Measurements from ENCODE around the gene BCL11B. TPM values are rescaled to one million over a fixed set of nuclear protein-coding genes. Genes with fewer than 3 reads are reported as not detected.

BCL11B gene
- total and polyA plus RNA-seq, 4 donors = 0.13 to 1.3 (median 0.58) TPM; not detected in 1

DNA sequence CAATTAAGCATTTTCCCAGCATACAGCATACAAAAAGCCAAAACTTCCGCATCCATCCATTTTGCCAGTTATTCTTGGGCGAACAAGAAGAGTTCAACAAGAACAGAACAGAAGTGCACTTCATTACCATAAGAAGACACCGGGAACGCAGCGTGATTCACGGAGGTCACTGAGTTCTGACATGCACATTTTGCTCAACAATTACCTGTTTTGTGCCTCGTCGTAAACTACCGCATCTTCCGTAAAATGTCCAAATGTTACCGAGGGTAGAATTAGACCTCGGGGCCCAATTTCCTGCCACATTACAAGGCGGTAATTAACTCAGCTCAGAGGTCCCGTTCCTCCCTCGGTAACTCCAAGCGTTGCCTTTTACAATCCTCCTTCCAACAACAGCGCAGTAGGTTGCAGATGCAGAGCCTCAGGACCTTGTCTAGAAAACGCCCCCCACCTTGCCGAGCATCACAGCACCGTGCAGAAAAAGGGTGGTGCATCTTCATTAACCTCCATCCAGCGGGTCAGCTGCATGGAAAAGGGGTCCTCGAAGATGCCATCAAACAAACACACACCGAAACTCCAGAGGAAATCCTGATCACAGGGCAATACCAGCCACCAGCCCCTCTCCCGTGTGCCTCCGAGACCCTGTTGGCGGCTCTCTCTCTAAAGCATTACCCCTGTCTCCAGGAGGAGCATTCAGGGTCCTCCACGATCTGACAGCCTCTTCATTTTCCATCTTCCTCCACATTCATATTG is 125.2 kb downstream of the BCL11B start:
- Histone ChIP-seq H3K9me3 (ENCODE audit: control insufficient read depth, low read length) (no peaks in the 10 kb centered on the region), H3K27ac (ENCODE audit: low read depth in 1 of 2, low read length in 2 of 2) (no peak overlapping the region), H3K4me1 (ENCODE audit: control insufficient read depth in 1 of 2, insufficient read depth in 2 of 2, low read length in 2 of 2) (no peaks in the 10 kb centered on the region), H3K36me3 (ENCODE audit: control insufficient read depth in 1 of 2, insufficient read depth in 2 of 2, low read length in 1 of 2) (no peaks in the 10 kb centered on the region), H3K4me3 (ENCODE audit: low read length in 2 of 2) (no peak overlapping the region), H3K27me3 (ENCODE audit: control insufficient read depth in 1 of 2, insufficient read depth in 2 of 2, low read length in 1 of 2) (no peaks in the 10 kb centered on the region)
- ATAC-seq (ENCODE audit: low FRiP score) (no peak), DNase-seq (no peak)
- 82 to 87% methylated on average over 27 of the region's 27 CpGs for WGBS, 2 donors
- intact Hi-C loops (cut with DNase I) = no loop called here

GRCh38 chr14:99145307-99145706 is 126.7 kb downstream of the BCL11B start:
- H3K27me3 ChIP-seq (ENCODE audit: control insufficient read depth in 1 of 2, insufficient read depth in 2 of 2, low read length in 1 of 2) = no peaks in the 10 kb centered on the region
- H3K27ac ChIP-seq (ENCODE audit: low read depth in 1 of 2, low read length in 2 of 2) = no peak overlapping the region
- 89 to 94% methylated on average over 4 of the region's 4 CpGs for WGBS, 2 donors
- no peak overlapping the region for H3K4me3 ChIP-seq (ENCODE audit: low read length in 2 of 2)
- ATAC-seq (ENCODE audit: low FRiP score) (no peak), DNase-seq (no peak)
- H3K9me3 ChIP-seq (ENCODE audit: control insufficient read depth, low read length) = no peaks in the 10 kb centered on the region
- intact Hi-C loops (cut with DNase I) = no loop called here
- H3K36me3 ChIP-seq (ENCODE audit: control insufficient read depth in 1 of 2, insufficient read depth in 2 of 2, low read length in 1 of 2) = no peaks in the 10 kb centered on the region
- no peaks in the 10 kb centered on the region for H3K4me1 ChIP-seq (ENCODE audit: control insufficient read depth in 1 of 2, insufficient read depth in 2 of 2, low read length in 2 of 2)

GRCh38 chr14:99143793-99144192 is 128.2 kb downstream of the BCL11B start:
- H3K4me3 ChIP-seq (ENCODE audit: low read length in 2 of 2) = no peak overlapping the region
- no peaks in the 10 kb centered on the region for H3K4me1 ChIP-seq (ENCODE audit: control insufficient read depth in 1 of 2, insufficient read depth in 2 of 2, low read length in 2 of 2)
- DNase-seq = peak in 1 of 2 donors; percentile 20

DNA sequence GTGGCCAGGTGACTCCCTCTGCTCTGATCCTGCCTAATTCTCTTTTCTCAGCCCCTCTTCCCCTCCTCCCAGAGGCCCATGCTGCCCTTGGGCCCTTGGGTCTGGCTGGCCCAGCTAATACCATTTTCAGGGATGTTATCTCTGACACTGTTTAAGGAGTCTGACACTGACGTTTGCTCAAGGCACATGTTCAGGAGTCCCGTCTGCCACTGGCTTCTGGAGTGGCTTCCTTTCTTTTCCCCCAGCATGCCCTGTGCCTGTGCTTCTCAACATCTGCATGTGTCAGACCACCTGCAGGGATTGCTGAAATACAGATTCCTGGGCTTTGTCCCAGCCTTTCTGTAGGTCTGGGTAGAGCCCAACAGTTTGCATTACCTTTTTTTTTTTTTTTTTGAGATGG is 128.9 kb downstream of the BCL11B start:
- no peaks in the 10 kb centered on the region for H3K36me3 ChIP-seq (ENCODE audit: control insufficient read depth in 1 of 2, insufficient read depth in 2 of 2, low read length in 1 of 2)
- DNase-seq = peak in 1 of 2 donors; percentile 19
- WGBS, 2 donors = 58 to 64% methylated on average over 2 of the region's 2 CpGs
- no peak for ATAC-seq (ENCODE audit: low FRiP score)
- no peak overlapping the region for H3K4me3 ChIP-seq (ENCODE audit: low read length in 2 of 2)
- H3K27me3 ChIP-seq (ENCODE audit: control insufficient read depth in 1 of 2, insufficient read depth in 2 of 2, low read length in 1 of 2) = no peaks in the 10 kb centered on the region
- intact Hi-C loops (cut with DNase I) = no loop called here
- H3K27ac ChIP-seq (ENCODE audit: low read depth in 1 of 2, low read length in 2 of 2) = no peak overlapping the region
- H3K4me1 ChIP-seq (ENCODE audit: control insufficient read depth in 1 of 2, insufficient read depth in 2 of 2, low read length in 2 of 2) = no peaks in the 10 kb centered on the region
- H3K9me3 ChIP-seq (ENCODE audit: control insufficient read depth, low read length) = no peaks in the 10 kb centered on the region

More at GRCh38 chr14:99143793-99144192, 128.2 kb downstream of the BCL11B start:
- H3K9me3 ChIP-seq (ENCODE audit: control insufficient read depth, low read length) = no peaks in the 10 kb centered on the region
- H3K27ac ChIP-seq (ENCODE audit: low read depth in 1 of 2, low read length in 2 of 2) = no peak overlapping the region
- no peaks in the 10 kb centered on the region for H3K36me3 ChIP-seq (ENCODE audit: control insufficient read depth in 1 of 2, insufficient read depth in 2 of 2, low read length in 1 of 2)
- no peaks in the 10 kb centered on the region for H3K27me3 ChIP-seq (ENCODE audit: control insufficient read depth in 1 of 2, insufficient read depth in 2 of 2, low read length in 1 of 2)
- no peak for ATAC-seq (ENCODE audit: low FRiP score)
- WGBS, 2 donors = 80 to 82% methylated on average over 4 of the region's 4 CpGs
- intact Hi-C loops (cut with DNase I) = no loop called here

- ATAC-seq (ENCODE audit: low FRiP score) = no peak
- Histone ChIP-seq H3K27ac (ENCODE audit: low read depth in 1 of 2, low read length in 2 of 2) (no peak overlapping the region), H3K4me1 (ENCODE audit: control insufficient read depth in 1 of 2, insufficient read depth in 2 of 2, low read length in 2 of 2) (no peaks in the 10 kb centered on the region), H3K4me3 (ENCODE audit: low read length in 2 of 2) (no peak overlapping the region), H3K9me3 (ENCODE audit: control insufficient read depth, low read length) (no peaks in the 10 kb centered on the region), H3K36me3 (ENCODE audit: control insufficient read depth in 1 of 2, insufficient read depth in 2 of 2, low read length in 1 of 2) (no peaks in the 10 kb centered on the region), H3K27me3 (ENCODE audit: control insufficient read depth in 1 of 2, insufficient read depth in 2 of 2, low read length in 1 of 2) (no peaks in the 10 kb centered on the region)
- peak in 1 of 2 donors; percentile 32 for DNase-seq
- 89 to 95% methylated on average over 7 of the region's 7 CpGs for WGBS, 2 donors
- intact Hi-C loops (cut with DNase I) = no loop called here
Observed at GRCh38 chr14:99141236-99141635, 130.8 kb downstream of the BCL11B start.

GRCh38 chr14:99138999-99139865 is 132.8 kb downstream of the BCL11B start:
- Histone ChIP-seq H3K9me3 (ENCODE audit: control insufficient read depth, low read length) (no peaks in the 10 kb centered on the region), H3K27ac (ENCODE audit: low read depth in 1 of 2, low read length in 2 of 2) (no peak overlapping the region), H3K36me3 (ENCODE audit: control insufficient read depth in 1 of 2, insufficient read depth in 2 of 2, low read length in 1 of 2) (no peaks in the 10 kb centered on the region), H3K27me3 (ENCODE audit: control insufficient read depth in 1 of 2, insufficient read depth in 2 of 2, low read length in 1 of 2) (no peaks in the 10 kb centered on the region), H3K4me3 (ENCODE audit: low read length in 2 of 2) (no peak overlapping the region), H3K4me1 (ENCODE audit: control insufficient read depth in 1 of 2, insufficient read depth in 2 of 2, low read length in 2 of 2) (no peaks in the 10 kb centered on the region)
- no peak for DNase-seq
- WGBS, 2 donors = 95 to 97% methylated on average over 16 of the region's 16 CpGs
- ATAC-seq (ENCODE audit: low FRiP score) = no peak
- intact Hi-C loops (cut with DNase I) = no loop called here

DNA sequence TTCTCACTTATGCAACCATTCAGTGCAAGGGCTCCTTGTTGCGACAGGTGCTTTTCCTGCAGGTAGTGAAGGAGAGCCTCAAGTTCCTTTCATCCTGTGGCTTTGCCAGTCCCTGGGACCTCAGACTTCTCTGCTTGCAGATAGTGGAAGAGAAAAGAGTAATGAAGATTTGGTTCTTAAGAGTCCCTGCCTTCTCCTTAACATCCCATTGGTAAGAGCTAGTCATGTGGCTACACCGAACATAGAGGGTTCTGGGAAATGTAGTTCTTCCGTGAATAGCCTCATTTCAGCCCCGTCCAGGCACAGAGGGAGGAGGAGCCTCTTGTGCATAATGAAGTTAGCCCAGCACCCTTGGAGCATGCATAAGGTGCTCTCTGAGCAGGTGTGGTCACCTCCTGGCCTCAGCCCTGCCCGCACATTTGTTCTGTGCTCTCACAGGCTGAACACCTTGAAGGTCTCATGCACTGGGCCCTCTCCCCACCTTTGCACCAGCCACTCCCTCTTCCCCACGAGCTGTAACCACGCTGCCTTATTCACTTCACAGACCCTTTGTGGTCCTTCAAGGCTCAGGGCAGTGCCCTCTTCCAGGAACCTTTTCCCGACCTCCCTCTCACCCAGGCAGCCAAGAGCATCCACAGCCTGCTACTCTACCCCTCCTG is 134.0 kb downstream of the BCL11B start:
- DNase-seq = no peak
- H3K27me3 ChIP-seq (ENCODE audit: control insufficient read depth in 1 of 2, insufficient read depth in 2 of 2, low read length in 1 of 2) = no peaks in the 10 kb centered on the region
- H3K9me3 ChIP-seq (ENCODE audit: control insufficient read depth, low read length) = no peaks in the 10 kb centered on the region
- intact Hi-C loops (cut with DNase I) = no loop called here
- no peak overlapping the region for H3K27ac ChIP-seq (ENCODE audit: low read depth in 1 of 2, low read length in 2 of 2)
- H3K36me3 ChIP-seq (ENCODE audit: control insufficient read depth in 1 of 2, insufficient read depth in 2 of 2, low read length in 1 of 2) = no peaks in the 10 kb centered on the region
- H3K4me1 ChIP-seq (ENCODE audit: control insufficient read depth in 1 of 2, insufficient read depth in 2 of 2, low read length in 2 of 2) = no peaks in the 10 kb centered on the region
- H3K4me3 ChIP-seq (ENCODE audit: low read length in 2 of 2) = no peak overlapping the region
- 74 to 84% methylated on average over 8 of the region's 8 CpGs for WGBS, 2 donors
- ATAC-seq (ENCODE audit: low FRiP score) = no peak

DNA sequence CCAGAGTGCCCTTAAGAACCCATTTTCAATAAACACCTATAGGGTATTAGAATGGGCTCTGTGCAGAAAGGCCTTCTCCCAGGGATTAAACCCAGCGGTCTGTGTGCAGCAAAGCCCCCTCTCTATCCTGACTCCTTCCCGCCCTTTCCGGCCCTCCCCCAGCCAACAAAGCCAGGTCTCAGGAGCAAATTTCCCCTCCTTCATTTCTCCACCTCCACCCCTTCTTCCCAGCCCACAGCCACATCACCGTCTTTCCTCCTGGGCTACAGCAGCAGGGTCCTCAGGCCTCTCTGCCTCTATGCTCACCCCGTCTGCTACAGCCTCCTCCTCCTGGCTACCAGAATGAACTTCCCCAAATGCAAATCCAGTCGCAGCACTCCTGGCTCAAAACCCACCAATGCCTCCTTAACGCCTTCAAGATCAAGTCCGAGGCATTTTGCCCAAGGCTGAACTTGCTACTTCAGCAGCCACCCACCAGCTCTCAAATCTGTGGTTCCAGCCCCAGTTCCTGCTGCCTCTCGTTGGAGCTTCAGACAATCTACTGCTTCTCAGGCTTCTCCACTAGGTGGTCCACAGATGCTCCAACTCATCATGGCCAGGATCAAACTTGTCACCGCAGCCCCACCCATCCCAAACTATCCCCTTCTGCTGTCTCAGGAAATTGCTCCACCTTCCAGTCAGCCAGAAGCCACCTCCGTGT is 134.8 kb downstream of the BCL11B start:
- Histone ChIP-seq H3K27ac (ENCODE audit: low read depth in 1 of 2, low read length in 2 of 2) (no peak overlapping the region), H3K4me1 (ENCODE audit: control insufficient read depth in 1 of 2, insufficient read depth in 2 of 2, low read length in 2 of 2) (no peaks in the 10 kb centered on the region), H3K9me3 (ENCODE audit: control insufficient read depth, low read length) (no peaks in the 10 kb centered on the region), H3K36me3 (ENCODE audit: control insufficient read depth in 1 of 2, insufficient read depth in 2 of 2, low read length in 1 of 2) (no peaks in the 10 kb centered on the region), H3K4me3 (ENCODE audit: low read length in 2 of 2) (no peak overlapping the region), H3K27me3 (ENCODE audit: control insufficient read depth in 1 of 2, insufficient read depth in 2 of 2, low read length in 1 of 2) (no peaks in the 10 kb centered on the region)
- DNase-seq (peak in 1 of 2 donors; percentile 5), ATAC-seq (ENCODE audit: low FRiP score) (no peak)
- 86 to 87% methylated on average over 11 of the region's 11 CpGs for WGBS, 2 donors
- intact Hi-C loops (cut with DNase I) = no loop called here

Data from aorta (tissue), 5 donors.